ENCODE results near the gene SCNN1A.

SCNN1A gene

DNA sequence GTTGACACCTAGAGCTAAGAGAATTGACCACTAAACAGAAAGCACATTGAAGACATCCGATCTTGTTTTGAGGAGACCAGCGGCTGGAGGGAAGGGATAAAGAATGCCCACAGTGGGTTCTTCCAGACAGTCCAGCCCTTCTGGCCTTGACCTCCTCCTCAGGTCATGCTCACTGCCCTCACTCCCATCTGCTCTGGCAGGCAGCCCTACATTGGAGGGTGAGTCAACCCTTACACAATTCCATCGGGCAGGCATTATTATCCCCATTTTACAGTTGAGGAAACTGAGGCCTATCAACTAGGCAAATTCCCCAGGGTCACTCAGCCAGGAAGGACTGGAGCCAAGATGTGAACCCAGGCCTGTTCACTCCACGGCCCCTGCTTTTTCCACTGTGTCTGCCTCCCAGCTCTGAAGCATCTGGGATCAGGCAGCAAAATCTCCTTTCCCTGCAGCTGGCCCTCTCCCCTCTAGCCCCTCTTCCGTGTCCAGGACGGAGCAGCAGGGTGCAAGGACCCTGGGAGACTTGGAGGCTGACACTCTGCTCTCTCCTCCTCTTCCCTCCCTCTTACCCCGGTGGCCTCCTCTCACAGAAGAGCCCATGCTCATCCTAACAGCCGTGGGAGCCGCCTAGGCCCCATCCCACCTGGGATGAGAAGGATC is 5.3 kb downstream of the SCNN1A start:
- in situ Hi-C loops (cut with HindIII; ENCODE audit: low sequenced_read_pairs) = no loop called here

- in situ Hi-C loops (cut with HindIII; ENCODE audit: low sequenced_read_pairs) = no loop called here
Observed at GRCh38 chr12:6368906-6369525, 6.3 kb downstream of the SCNN1A start.

DNA sequence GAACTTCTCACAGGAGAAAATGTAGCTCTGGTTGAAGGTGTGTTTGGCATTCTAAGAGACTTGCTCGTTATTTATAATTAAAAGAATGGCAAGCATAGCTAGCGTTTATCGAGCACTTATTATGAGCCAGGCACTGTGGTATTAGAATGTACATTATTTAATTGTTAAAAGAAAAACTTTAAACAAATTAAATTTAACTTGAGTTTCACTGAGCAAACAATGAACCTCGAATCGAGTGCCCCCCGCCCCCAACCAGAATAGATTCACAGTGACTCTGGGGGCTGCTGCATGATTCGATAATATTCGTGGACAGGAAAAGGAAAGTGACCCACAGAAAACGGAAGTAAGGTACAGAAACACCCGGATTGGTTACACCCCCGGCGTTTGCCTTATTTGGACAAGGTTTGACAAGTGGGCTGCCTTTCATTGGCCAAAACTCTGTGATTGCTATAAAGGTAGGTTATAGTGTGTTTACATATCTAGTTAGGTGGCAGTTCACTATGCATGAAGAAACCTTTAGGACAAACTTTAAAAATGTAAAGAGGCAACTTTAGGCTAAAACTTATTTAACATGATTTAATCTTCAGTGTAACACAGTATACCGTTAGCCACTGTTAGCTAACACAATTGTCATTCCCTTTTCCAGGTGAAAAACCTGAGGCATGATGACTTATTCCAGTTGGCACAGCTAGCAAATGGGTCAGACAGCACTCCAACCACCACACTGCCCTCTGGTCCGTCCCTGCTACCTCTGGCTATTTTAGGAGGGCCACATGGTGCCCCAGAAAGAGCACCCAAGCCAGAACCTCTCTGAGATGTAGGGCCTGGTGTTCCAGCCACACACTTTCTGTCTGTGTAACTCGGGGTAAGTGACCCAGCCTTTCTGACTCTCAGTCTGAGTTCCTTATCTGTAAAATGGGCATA is 7.1 kb downstream of the SCNN1A start:
- in situ Hi-C loops (cut with HindIII; ENCODE audit: low sequenced_read_pairs) = no loop called here

DNA sequence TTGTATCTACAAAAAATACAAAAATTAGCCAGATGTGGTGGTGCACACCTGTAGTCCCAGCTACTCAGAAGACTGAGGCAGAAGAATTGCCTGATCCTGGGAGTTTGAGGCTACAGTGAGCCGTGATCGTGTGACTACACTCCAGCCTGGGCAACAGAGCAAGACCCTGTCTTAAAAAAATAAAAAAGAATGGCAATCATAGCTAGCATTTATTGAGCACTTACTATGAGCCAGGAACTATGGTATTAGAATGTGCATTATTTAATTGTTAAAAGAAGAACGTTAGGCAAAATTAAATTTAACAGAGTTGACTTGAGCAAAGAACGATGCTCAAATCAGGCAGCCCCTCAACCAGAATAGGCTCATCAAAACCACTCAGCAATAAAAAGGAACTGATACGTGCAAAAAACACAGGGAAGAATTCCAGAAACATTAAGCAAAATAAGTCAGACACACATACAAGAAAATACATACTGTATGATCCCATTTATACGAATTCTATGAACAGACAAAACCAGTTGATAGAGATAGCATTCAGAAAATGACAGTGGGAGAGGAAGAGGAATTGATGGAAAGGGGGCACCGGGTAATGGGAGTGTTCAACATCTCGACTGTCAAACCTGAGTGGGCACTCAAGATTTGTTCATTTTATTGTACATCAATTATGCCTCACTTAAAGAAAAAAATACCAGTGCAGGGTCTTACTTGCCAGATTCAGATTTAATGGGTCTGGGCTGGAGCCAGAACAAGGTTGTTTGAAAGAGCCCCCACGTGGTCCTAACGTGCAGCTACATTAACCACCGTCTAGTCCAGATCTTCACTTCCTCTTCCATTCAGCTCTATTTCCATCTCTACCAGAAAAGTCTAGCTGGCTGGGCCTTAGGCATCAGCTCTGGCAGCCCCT is 8.0 kb downstream of the SCNN1A start:
- in situ Hi-C loops (cut with HindIII; ENCODE audit: low sequenced_read_pairs) = no loop called here

GRCh38 chr12:6364044-6364374 is 11.4 kb downstream of the SCNN1A start:
- in situ Hi-C loops (cut with HindIII; ENCODE audit: low sequenced_read_pairs) = no loop called here

DNA sequence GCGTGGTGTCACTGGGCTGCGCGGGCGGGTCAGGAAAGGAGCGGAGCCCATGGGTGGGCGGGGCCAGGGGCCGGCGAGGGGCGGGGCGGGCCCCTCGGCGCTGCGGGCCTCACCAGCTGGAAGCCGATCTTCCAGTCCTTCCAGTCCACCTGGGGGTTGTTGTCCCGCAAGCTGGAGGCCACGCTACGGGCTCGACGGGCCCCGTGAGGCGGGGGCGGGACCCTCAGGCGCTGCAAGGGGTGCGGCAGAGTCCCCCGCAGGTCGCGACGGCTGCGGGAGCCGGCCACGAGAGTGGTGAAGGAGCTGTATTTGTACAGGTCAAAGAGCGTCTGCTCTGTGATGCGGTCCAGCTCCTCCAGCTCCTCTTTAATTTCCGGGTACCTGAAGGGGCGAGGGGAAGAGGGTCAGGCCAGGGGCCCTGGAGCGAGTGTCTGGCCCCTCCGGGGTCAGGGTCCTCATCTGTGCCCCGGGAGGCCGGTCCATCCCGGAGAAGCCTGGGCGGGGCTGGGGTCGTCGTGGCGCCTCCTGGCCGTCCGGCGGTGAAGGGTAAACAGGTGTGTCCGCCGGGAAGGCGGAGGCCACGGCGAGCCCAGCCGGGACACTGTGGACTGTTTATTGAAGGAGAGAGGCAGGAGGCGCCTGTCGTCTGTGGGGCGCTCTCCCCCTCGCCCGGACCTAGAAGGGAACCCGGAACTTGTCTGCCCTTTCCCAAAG is 11.9 kb downstream of the SCNN1A start:
- in situ Hi-C loops (cut with HindIII; ENCODE audit: low sequenced_read_pairs) = no loop called here

- in situ Hi-C loops (cut with HindIII; ENCODE audit: low sequenced_read_pairs) = no loop called here
Observed at GRCh38 chr12:6363010-6363329, 12.4 kb downstream of the SCNN1A start.

GRCh38 chr12:6362403-6362802 is 13.0 kb downstream of the SCNN1A start:
- in situ Hi-C loops (cut with HindIII; ENCODE audit: low sequenced_read_pairs) = no loop called here

- in situ Hi-C loops (cut with HindIII; ENCODE audit: low sequenced_read_pairs) = no loop called here
Observed at GRCh38 chr12:6361834-6362233, 13.5 kb downstream of the SCNN1A start.

GRCh38 chr12:6360578-6361490 is 14.5 kb downstream of the SCNN1A start:
- in situ Hi-C loops (cut with HindIII; ENCODE audit: low sequenced_read_pairs) = no loop called here

- in situ Hi-C loops (cut with HindIII; ENCODE audit: low sequenced_read_pairs) = no loop called here
Observed at GRCh38 chr12:6360080-6360571, 15.2 kb downstream of the SCNN1A start.

GRCh38 chr12:6358881-6359280 is 16.5 kb downstream of the SCNN1A start:
- in situ Hi-C loops (cut with HindIII; ENCODE audit: low sequenced_read_pairs) = no loop called here

GRCh38 chr12:6356374-6356820 is 19.0 kb downstream of the SCNN1A start:
- in situ Hi-C loops (cut with HindIII; ENCODE audit: low sequenced_read_pairs) = no loop called here

GRCh38 chr12:6355491-6356373 is 19.6 kb downstream of the SCNN1A start:
- in situ Hi-C loops (cut with HindIII; ENCODE audit: low sequenced_read_pairs) = no loop called here

DNA sequence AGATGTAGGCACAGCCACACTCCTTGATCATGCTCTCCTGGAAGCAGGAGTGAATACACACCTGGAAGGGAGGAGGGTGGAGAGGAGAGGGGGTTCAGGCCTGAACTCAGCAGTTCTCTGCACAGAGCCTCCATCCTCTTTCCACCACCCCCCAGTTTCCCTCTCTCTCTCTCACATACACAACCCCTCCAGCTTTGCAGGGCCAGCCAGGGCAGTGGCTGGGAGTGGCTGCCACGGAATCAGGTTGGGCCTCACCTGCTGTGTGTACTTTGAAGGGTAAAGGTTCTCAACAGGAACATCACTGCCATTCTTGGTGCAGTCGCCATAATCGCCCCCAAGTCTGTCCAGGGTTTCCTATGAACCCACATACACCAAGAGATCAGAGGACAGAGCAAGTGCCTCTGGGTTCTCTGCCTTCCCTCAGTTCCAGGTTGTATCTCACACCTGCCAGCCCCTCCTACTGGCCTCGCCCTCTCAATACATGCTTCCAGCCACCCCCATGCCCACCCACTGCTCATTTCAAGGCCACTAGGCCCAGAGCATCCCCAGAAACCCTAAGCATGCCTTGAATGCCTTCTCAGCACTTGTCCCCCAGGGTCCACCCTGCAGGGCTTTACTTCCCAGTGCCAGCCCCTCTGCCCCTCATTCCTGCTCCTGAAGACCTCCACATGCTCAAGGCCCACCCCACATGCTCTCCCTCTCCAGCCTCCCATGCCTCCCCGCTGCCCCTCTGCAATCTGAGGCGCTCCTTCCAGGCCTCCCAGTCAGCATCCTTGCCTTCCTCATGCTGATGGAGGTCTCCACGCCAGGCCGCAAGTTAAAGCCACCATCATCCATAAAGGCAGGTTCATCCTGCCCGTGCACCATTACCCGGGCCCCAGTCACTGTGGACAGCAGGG is 20.6 kb downstream of the SCNN1A start:
- in situ Hi-C loops (cut with HindIII; ENCODE audit: low sequenced_read_pairs) = no loop called here

DNA sequence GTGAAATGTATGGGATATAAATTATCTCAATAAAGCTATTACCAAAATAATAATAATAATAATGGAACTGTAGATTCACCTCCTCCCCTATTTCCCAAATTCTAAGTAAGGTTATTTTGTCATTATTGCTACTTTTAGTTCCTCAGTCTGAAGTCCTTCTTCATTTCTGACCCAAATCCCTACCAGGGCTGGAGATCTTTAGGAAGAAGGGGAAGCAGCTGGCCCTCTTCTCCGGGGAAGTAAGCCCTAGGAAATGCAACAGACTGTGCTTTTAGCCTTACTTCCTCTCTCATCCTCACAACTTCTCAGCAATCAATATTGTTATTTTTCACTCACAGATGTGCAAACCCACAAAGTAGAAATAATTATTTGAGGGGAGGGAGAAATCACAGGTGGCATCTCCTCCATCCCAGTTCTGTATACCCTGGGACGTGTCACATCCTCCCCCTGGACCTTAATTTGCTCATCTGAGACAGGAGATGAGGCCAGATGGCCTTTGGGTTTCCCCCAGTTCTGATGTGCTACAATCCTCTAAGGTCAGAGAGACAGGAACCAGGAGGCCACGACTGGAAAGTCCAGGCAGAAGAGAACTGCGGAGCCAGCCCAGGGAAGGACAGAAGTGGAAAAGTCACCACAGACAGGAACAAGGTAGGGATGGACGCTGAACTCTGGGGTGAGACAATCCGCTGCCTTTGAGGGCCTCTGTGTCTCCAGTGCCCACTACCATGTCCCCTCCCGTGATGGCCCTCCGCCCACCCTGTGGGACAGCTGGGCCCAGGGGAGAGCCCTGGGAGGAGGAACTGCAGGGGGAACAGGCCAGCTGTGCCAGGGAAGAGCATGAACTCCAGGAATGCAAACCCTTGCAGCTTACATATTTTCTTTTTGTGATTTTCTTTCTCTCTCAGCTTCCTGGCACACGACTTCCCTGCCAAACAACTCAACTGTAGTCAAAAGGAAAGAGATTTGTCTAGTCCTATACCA is 22.9 kb downstream of the SCNN1A start:
- in situ Hi-C loops (cut with HindIII; ENCODE audit: low sequenced_read_pairs) = no loop called here

Data from DLD1 (cell line).